ENCODE measurements around the gene PTPRZ1.

GRCh38 chr7:121890833-121891232, 17.9 kb downstream of the PTPRZ1 start:
- TF ChIP-seq POLR2A (IDR thresholded peaks at IDR 0.05; ENCODE audit: low read length) (no peak), GATA1 (IDR thresholded peaks at IDR 0.05; ENCODE audit: low read depth, low read length) (no peak)

Measured in erythroblast (primary cell).